GM21360 (cell line): ENCODE results near the gene POLA2.

Experiments
- ATAC-seq: cut with Tn5 transposase; IDR thresholded peaks from one replicate; pipeline ENCODE4 v1.9.1; 2021; ENCODE audit warnings: mild to moderate bottlenecking, moderate library complexity; ENCODE audit not compliant: unreplicated experiment

POLA2 gene

DNA sequence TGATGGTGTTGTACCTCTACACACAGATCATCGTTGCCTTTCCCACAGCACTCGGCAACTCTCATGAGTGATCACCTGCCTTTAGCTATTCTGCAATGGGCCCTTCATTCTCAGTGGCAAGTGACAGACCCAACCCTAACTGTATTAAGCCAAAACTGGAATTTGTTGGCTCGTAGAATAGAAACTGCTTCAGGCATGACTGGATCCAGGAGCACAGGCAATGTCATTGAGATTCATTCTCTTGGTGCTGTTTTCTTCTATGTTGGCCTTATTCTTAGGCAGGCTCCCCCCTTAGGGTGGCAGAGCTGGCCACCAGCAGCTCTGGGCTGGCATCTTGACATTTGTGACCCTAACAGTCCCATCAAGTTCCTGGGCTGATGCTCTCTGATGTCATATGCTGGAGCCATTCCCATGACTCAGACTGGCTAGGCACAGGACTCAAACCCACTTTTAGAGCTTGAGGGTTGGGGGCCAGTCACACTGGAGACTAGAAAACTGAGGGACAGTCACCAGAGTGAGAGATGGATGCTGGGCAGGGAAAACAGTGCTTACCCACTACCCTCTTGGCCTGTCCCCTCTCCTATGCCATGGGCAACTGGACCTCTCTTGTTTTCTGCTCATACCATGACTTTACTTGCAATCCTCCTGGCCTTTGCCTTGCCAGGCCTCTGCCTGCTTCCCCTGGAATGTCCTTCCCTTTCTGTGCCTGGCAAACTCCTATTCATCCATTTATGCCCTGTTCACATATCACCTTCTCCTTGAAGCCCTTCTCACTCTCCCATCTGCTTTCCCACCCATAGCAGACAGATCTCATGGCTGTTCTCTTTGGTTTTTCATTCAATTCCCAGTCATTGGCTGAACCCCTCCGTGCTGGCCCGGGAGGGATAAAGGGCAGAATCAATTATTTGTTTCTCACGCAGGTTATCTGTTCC, 45.8 kb downstream of the POLA2 start:
- no peak for ATAC-seq

DNA sequence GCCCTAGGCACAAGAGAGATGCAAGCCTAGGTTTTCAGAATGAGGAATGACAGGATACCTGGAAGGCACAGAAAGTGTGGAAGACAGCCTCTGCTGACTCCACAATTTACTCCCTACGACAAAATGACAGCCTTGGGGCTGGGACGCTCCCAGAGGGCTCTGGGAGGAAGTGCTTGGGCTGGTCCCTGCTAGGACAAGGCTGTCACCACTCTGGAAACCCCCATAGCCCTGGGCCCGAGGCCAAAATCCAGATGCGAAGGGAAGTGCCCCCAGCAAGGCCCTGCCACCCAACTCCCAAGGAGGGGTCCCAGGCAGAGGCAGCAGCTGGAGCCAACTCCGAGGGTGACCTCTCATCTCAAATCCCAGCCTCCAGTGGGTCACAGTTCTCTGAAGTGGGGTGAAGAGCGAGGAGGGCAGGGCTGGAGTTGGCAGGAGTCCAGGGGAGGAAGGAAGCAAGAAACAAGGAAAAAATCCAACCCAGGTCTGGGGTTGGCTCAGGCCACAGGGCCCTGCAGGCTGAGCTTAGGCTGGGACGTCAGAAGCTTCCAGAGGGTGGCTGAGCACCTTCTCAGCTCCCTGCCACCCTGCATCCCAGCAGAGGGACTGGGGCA, 46.6 kb downstream of the POLA2 start:
- no peak for ATAC-seq

GRCh38 chr11:65309006-65309405, 47.2 kb downstream of the POLA2 start:
- no peak for ATAC-seq

- no peak for ATAC-seq
These were observed 48.5 kb downstream of the POLA2 start for GRCh38 chr11:65310215-65310614.

GRCh38 chr11:65310736-65311135, 49.0 kb downstream of the POLA2 start:
- ATAC-seq, result no peak

DNA sequence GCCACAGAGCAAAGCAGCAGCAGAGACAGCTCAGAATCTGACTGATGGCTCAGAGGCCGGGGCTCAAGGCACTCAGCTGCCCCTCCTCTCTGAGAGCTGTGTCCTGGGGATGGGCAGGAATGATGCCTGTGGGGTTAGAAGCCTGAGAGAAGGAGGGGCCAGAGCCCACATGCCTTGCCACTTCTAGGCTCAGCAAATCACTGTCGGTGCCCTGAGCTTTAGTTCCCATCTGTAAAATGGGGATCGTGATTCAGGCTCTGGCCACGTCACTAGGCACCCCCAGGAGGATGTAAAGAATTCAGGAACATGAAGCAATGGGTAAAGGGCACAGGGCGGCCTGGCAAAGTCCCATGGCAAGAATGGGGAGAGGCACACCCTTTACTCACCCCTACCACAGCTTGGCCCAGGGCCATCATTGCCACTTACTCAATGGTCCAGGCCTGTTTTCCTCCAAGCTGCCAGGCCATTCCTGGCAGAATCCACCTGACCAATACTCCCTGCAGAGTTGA, 49.5 kb downstream of the POLA2 start:
- no peak for ATAC-seq

GRCh38 chr11:65314501-65315203, 52.9 kb downstream of the POLA2 start, which contains the start of gene CDC42EP2:
TSS of gene CDC42EP2 (plus strand) at chr11:65314866. CDS start at chr11:65320899, 6,033 bp downstream.
- ATAC-seq, result peak; percentile 77

GRCh38 chr11:65315204-65315865, 53.6 kb downstream of the POLA2 start:
- ATAC-seq, result peak; percentile 51

- no peak for ATAC-seq
These were observed 54.1 kb downstream of the POLA2 start for GRCh38 chr11:65315866-65316226.

- ATAC-seq, result no peak
These were observed 54.7 kb downstream of the POLA2 start for GRCh38 chr11:65316227-65317024.

DNA sequence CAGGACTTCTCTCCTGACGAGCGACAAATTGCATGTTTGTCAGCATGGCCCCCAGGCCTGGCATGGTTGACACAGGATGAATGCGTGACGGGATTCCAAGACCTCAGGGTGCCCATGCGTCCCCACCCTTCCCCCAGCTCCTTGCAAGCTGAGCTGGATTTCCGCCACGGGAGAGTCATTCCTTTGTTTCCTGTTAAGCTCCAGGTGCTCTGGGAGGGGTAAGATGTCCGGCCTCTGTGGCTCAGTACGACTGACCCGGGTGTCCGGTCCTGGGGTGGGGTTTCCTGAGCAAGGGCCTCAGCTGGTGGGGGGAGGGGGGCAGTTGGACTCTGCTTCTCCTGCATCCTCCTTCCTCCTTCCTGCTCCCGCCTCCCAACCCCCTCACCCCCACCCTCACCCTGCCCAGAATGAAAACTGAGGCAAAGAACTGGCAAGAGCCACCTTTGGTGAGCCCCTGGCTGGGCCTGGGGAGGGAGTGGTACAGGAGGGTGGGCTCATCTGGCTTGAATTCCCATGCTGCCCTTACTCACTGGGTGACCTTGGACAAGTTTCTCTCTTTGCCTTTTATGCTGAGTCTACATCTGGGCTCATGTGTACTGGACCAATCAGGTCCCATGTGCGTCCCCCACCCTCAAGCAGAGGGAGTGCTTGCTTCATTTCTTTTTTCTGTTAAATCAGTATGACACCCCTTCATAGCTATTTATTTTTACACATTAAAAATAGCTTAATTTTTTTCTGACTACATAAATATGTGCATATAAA, 55.4 kb downstream of the POLA2 start:
- ATAC-seq, result no peak

DNA sequence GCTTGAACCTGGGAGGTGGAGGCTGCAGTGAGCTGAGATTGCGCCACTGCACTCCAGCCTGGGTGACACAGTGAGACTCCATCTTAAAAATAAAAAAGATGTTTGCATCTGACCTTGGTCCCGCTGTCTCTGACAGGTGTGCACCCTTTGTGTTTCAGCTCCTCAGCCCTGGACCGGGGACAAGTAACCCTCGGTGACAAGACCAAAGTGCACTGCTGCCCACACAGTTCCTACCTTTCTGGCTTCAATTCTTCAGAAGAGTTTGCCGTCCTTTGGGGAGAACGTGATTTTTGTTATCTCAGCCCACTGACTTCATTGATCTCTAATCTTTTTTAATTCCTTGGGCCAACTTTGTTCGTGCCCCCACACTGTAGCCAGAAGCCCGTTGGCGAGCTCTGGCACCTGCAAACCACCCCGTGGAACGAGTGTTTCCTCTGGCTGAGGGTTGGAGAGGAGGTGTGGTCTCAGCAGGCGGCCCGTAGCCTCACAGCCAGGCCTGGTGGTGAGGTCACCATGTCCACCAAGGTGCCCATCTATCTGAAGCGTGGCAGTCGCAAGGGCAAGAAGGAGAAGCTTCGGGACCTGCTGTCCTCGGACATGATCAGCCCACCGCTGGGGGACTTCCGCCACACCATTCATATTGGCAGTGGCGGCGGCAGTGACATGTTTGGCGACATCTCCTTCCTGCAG, 58.8 kb downstream of the POLA2 start:
- ATAC-seq, result no peak

- no peak for ATAC-seq
These were observed 59.3 kb downstream of the POLA2 start for GRCh38 chr11:65321076-65321475.

DNA sequence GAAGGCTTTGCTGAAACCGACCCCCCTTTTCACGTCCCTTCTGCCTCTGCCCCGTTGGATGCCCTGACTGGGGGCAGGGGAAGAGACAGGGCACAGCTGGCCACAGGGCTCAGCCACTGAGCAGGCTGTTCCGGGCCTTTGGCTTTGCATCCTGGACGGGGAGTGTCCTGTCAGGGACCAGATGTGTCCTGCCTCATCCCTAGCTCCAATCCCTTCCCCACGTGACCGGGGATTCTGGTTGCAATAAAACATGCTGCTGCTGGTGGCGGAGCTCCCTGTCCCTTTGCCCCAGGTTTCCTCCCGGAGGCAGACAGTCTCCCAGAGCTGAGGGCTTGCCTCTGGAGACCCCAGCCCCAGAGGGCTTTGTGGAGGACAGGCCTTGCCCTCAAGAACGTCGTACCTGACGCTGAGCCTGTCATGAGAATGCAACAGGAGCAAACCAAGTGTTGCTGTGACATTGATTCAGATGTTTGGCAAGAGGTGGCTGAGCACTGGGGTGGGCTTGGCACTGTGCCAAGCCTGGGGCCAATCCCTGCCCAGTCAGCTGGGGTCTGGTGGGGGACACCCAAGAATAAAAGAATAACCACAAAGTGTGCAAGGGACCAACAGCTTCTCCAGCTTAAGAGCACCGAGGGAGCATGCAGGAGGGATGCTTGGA, 60.2 kb downstream of the POLA2 start:
- no peak for ATAC-seq

DNA sequence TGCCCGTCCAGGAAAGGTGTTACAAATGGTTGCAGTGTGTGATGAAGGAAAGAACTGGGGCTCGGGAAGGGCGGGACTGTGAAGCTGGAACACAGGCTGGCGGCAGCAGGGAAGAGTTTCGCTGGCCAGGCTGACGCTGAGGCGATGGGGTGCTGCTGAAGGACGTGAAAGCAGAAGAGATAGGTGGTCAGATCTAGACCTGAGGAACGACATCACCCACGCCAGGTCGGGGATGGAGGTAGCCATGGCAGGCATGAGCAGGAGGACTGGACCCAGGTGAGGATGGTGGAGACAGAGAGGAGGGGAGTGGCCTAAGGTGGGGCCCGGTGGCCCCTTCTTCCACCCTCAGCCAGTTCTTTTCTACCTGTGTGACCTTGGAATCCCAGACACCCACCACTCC, 62.1 kb downstream of the POLA2 start:
- no peak for ATAC-seq

DNA sequence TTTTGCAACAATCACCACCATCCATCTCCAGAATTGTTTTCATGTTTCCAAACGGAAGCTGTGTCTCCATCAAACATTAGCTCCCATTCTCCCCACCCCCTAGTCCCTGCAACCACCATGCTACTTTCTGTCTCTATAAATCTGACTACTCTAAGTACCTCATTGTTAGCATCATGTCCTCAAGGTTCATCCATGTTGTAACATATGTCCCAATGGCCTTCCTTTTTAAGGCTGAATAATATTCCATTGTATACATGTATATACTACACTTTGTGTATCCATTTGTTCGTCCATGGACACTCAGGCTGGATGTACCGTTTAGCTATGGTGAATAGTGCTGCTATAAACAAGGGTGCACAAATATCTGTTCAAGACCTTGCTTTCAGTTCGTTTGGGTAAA, 63.7 kb downstream of the POLA2 start:
- no peak for ATAC-seq

DNA sequence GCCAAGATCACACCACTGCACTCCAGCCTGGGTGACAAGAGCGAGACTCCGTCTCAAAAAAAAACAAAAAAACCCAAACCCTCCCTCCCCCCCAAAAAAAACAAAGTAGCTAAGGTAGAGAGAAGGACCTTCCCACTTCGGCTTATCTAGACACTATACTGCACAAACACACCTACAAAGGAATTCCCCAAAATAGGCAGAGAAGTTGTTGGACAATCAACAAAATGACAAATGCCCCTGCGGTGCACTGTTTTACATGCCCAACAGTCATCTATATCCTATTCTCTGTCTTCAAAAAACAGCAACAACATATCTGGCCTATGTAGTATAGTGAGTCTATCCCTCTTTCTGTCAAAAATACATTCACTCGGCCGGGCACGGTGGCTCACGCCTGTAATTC, 65.3 kb downstream of the POLA2 start:
- ATAC-seq, result no peak

DNA sequence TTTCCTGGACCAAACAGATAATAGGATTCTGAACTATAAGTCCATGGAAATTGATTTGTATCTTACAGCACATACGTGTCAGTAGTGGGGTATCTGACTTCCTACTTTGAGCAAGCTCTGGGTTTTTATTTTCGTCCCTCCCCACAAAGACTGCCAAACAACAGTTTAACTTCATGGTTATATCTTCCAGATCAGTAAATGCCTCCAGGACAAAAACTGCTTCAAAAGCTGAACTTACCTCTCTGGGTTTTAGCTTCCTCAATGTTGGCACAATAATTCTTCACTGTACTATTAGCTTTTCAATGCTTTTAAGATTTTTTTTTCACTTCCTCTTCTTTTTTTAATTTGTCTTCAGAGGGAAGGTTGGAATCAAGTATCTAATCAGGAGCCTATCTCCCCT, 67.7 kb downstream of the POLA2 start:
- ATAC-seq, result no peak
